PC-9 (cell line): ENCODE results near the gene FABP1.

Experiments used
- EZH2 ChIP-seq: fragments of 200-600 bp; sonication (generic); IDR thresholded peaks from 2 replicates; pipeline ENCODE4 v1.8.0; 2017; ENCODE audit warnings: antibody characterized with exemption, low read depth
- TF ChIP-seq, protein P1 (sequence below): fragments of 200-600 bp; sonication (generic); conservative IDR thresholded peaks from 2 replicates; pipeline ENCODE4 v1.6.1; 2017; ENCODE audit warnings: mixed run types, antibody characterized with exemption, mild to moderate bottlenecking, moderate library complexity

- TF ChIP-seq EZH2 = no peak
- TF ChIP-seq, protein P1, sequence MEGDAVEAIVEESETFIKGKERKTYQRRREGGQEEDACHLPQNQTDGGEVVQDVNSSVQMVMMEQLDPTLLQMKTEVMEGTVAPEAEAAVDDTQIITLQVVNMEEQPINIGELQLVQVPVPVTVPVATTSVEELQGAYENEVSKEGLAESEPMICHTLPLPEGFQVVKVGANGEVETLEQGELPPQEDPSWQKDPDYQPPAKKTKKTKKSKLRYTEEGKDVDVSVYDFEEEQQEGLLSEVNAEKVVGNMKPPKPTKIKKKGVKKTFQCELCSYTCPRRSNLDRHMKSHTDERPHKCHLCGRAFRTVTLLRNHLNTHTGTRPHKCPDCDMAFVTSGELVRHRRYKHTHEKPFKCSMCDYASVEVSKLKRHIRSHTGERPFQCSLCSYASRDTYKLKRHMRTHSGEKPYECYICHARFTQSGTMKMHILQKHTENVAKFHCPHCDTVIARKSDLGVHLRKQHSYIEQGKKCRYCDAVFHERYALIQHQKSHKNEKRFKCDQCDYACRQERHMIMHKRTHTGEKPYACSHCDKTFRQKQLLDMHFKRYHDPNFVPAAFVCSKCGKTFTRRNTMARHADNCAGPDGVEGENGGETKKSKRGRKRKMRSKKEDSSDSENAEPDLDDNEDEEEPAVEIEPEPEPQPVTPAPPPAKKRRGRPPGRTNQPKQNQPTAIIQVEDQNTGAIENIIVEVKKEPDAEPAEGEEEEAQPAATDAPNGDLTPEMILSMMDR = no peak
These were observed 48.6 kb upstream of the FABP1 start for GRCh38 chr2:88176352-88176984.
